GM12873 (cell line): Measurements from ENCODE around the gene TLNRD1.

Experiments used
- CTCF ChIP-seq: IDR thresholded peaks from 2 replicates; pipeline ENCODE4 v1.5.1; 2012; ENCODE audit warnings: low read depth, mild to moderate bottlenecking, moderate library complexity, low read length, control low read depth; ENCODE audit not compliant: insufficient read depth; ENCODE audit errors: missing control alignments

TLNRD1 gene

GRCh38 chr15:81043281-81043934, 42.7 kb downstream of the TLNRD1 start:
- no peak for TF ChIP-seq CTCF

GRCh38 chr15:81043935-81044575, 43.3 kb downstream of the TLNRD1 start:
- TF ChIP-seq CTCF = no peak

GRCh38 chr15:81046290-81046689, 45.6 kb downstream of the TLNRD1 start:
- no peak for TF ChIP-seq CTCF

- TF ChIP-seq CTCF = no peak
These were observed 47.2 kb downstream of the TLNRD1 start for GRCh38 chr15:81047928-81048327.

GRCh38 chr15:81049835-81050234, 49.1 kb downstream of the TLNRD1 start:
- no peak for TF ChIP-seq CTCF

- TF ChIP-seq CTCF = no peak
These were observed 49.5 kb downstream of the TLNRD1 start for GRCh38 chr15:81050259-81050658.

GRCh38 chr15:81050805-81051204, 50.1 kb downstream of the TLNRD1 start:
- no peak for TF ChIP-seq CTCF
